Omental fat pad (tissue), 4 donors: ENCODE results near the gene S100A7A. TPM values are rescaled to one million over a fixed set of nuclear protein-coding genes. Genes with fewer than 3 reads are reported as not detected.

Experiments used
- ATAC-seq: fragments of 150-250 bp; one replicate; pipeline ENCODE4 v1.9.1; 2016; ENCODE audit warnings: mild to moderate bottlenecking, moderate library complexity; ENCODE audit not compliant: low FRiP score
- DNase-seq: peaks from one replicate; pipeline ENCODE4 v3.0.0-alpha.2; 2019; ENCODE audit warnings: low spot score
- CTCF ChIP-seq, 3 donors: fragments of 450-650 bp; IDR thresholded peaks; one replicate each; pipeline ENCODE4 v1.5.1; 2016 to 2017; ENCODE audit warnings: antibody characterized with exemption in 3 of 3, mild to moderate bottlenecking in 3 of 3, moderate library complexity in 2 of 3
- total RNA-seq, 4 donors: library from RNA; depleted of rRNA; stranded (reverse); fragments of >200 nt; gene quantifications; one replicate each; pipeline ENCODE4 v1.1.0, GENCODE V29; 2016

S100A7A gene
- total RNA-seq, 4 donors from 2014 or later, result not detected

- TF ChIP-seq CTCF (IDR thresholded peaks at IDR 0.05), result no peak
- DNase-seq (no peak), ATAC-seq (no peak)
Measured at GRCh38 chr1:153428791-153429190, 12.5 kb downstream of the S100A7A start.

- no peak for TF ChIP-seq CTCF (IDR thresholded peaks at IDR 0.05)
- no peak for ATAC-seq
- DNase-seq, result no peak
Measured at GRCh38 chr1:153429266-153430165, 13.2 kb downstream of the S100A7A start.

- no peak for DNase-seq
- no peak for ATAC-seq
- no peak for TF ChIP-seq CTCF (IDR thresholded peaks at IDR 0.05)
Measured at GRCh38 chr1:153430166-153430553, 13.8 kb downstream of the S100A7A start.

- ATAC-seq, result no peak
- TF ChIP-seq CTCF (IDR thresholded peaks at IDR 0.05), result no peak
- DNase-seq, result no peak
Measured at GRCh38 chr1:153430561-153430960, 14.2 kb downstream of the S100A7A start.

GRCh38 chr1:153431002-153431401 is 14.7 kb downstream of the S100A7A start:
- no peak for ATAC-seq
- no peak for DNase-seq
- TF ChIP-seq CTCF (IDR thresholded peaks at IDR 0.05), result no peak

GRCh38 chr1:153431427-153431826 is 15.1 kb downstream of the S100A7A start:
- DNase-seq (no peak), ATAC-seq (no peak)
- TF ChIP-seq CTCF (IDR thresholded peaks at IDR 0.05), result no peak

- no peak for DNase-seq
- ATAC-seq, result no peak
- TF ChIP-seq CTCF (IDR thresholded peaks at IDR 0.05), result no peak
Measured at GRCh38 chr1:153431928-153432327, 15.6 kb downstream of the S100A7A start.
